ENCODE results near the gene PTP4A2. TPM values are rescaled to one million over a fixed set of nuclear protein-coding genes. Genes with fewer than 3 reads are reported as not detected.

Gene PTP4A2
- total and polyA plus RNA-seq, 2 donors (not counting 3 experiments of a cell fraction or from before 2014, with no cell fraction given), result 74.1 to 184 TPM

DNA sequence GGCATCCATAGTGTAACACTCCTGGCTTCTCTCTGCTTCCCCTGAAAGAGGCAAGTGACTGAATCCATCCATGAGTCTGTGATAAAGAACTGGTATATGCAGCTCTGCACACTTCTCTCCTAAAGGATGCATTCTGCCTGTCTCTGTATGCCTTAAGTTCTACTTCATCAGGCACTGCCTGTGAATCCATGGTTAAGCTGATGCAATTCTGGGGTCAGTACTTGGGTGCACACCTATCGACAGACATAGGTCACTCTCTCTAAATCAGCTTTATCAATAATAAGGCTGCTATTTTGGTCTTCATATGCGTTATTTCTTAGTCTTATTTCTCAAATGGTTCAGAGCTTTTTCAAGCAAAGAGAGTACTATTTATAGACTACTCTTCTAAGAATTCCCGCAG lies 32.7 kb upstream of the PTP4A2 start:
- TF ChIP-seq POLR2A (IDR thresholded peaks at IDR 0.05; ENCODE audit: low read depth, low read length) (no peak), JUN (IDR thresholded peaks at IDR 0.05; ENCODE audit: borderline replicate concordance, insufficient read depth, insufficient read length, low read depth) (no peak), EZH2 (IDR thresholded peaks at IDR 0.05; ENCODE audit: borderline replicate concordance, low read depth, low read length, severe bottlenecking) (no peak), FOS (IDR thresholded peaks at IDR 0.05; ENCODE audit: borderline replicate concordance, insufficient read depth, low read length) (no peak), MYC (IDR thresholded peaks at IDR 0.05; ENCODE audit: low read depth, low read length) (no peak), GATA2 (IDR thresholded peaks at IDR 0.05; ENCODE audit: insufficient read depth, insufficient read length, low read depth, low read length) (no peak), POLR2AphosphoS5 (IDR thresholded peaks at IDR 0.05; ENCODE audit: insufficient read depth, low read depth, low read length) (no peak)
- TF ChIP-seq, protein P1, sequence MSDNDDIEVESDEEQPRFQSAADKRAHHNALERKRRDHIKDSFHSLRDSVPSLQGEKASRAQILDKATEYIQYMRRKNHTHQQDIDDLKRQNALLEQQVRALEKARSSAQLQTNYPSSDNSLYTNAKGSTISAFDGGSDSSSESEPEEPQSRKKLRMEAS (IDR thresholded peaks at IDR 0.05; ENCODE audit: insufficient read depth, insufficient read length), result no peak
- TF ChIP-seq, protein P2, sequence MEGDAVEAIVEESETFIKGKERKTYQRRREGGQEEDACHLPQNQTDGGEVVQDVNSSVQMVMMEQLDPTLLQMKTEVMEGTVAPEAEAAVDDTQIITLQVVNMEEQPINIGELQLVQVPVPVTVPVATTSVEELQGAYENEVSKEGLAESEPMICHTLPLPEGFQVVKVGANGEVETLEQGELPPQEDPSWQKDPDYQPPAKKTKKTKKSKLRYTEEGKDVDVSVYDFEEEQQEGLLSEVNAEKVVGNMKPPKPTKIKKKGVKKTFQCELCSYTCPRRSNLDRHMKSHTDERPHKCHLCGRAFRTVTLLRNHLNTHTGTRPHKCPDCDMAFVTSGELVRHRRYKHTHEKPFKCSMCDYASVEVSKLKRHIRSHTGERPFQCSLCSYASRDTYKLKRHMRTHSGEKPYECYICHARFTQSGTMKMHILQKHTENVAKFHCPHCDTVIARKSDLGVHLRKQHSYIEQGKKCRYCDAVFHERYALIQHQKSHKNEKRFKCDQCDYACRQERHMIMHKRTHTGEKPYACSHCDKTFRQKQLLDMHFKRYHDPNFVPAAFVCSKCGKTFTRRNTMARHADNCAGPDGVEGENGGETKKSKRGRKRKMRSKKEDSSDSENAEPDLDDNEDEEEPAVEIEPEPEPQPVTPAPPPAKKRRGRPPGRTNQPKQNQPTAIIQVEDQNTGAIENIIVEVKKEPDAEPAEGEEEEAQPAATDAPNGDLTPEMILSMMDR (IDR thresholded peaks at IDR 0.05; ENCODE audit: extremely low read depth in 1 of 2, insufficient read depth in 1 of 2, low read depth in 1 of 2, low read length in 2 of 2), result no peak
- H4K20me1 ChIP-seq (replicated peaks; ENCODE audit: control insufficient read depth, extremely low read depth, insufficient read depth, low read length), result no peaks in the 10 kb centered on the region
- H3K79me2 ChIP-seq (ENCODE audit: control insufficient read depth, insufficient read depth, low read length), result no peaks in the 10 kb centered on the region
- POLR2A ChIA-PET, result no interaction called here
- no peak overlapping the region for H3K4me3 ChIP-seq (replicated peaks in 1 of 3; ENCODE audit: insufficient read depth in 1 of 3, low read depth in 1 of 3, low read length in 3 of 3)
- H2AFZ ChIP-seq (ENCODE audit: low read depth, low read length), result no peak overlapping the region
- H3K9me1 ChIP-seq (replicated peaks; ENCODE audit: control insufficient read depth, extremely low read depth, insufficient read depth, low read length), result no peaks in the 10 kb centered on the region
- H3K27me3 ChIP-seq (ENCODE audit: control insufficient read depth in 2 of 2, insufficient read depth in 2 of 2, low read length in 2 of 2), result no peaks in the 10 kb centered on the region
- H3K4me1 ChIP-seq (ENCODE audit: control insufficient read depth, extremely low read depth, insufficient read depth, low read length), result no peaks in the 10 kb centered on the region
- no peak overlapping the region for H3K27ac ChIP-seq (ENCODE audit: insufficient read depth, low read depth, low read length)
- H3K9me3 ChIP-seq (replicated peaks; ENCODE audit: control insufficient read depth, insufficient read depth, low read length), result no peaks in the 10 kb centered on the region
- H3K9ac ChIP-seq (replicated peaks; ENCODE audit: extremely low read depth, insufficient read depth, low read length), result no peak overlapping the region
- CTCF ChIA-PET, result interaction anchor here (1.0 to 2.5 kb wide), 5 partner anchors 15 to 199 kb away, joined by 3 to 9 read pairs (median 5); no protein-coding TSS in a partner anchor
- BruUV-seq (replicated peaks), result no TSS peak
- no peaks in the 10 kb centered on the region for H3K36me3 ChIP-seq (ENCODE audit: control insufficient read depth in 2 of 2, extremely low read depth in 1 of 2, insufficient read depth in 2 of 2, low read length in 2 of 2)
- dilution Hi-C loops (cut with MboI; ENCODE audit: extremely low pct_ligation_motif_present, low sequenced_read_pairs) (no loop called here), intact Hi-C loops (cut with micrococcal nuclease) (no loop called here)
- DNase-seq (ENCODE audit: low read depth, low spot score) (no peak), FAIRE-seq (no peak)
- no peak overlapping the region for H3K4me2 ChIP-seq (ENCODE audit: insufficient read depth, low read length)
